Vagina (tissue), 2 donors: Measurements from ENCODE around the gene NFIA. TPM values are rescaled to one million over a fixed set of nuclear protein-coding genes. Genes with fewer than 3 reads are reported as not detected.

Experiments
- DNase-seq, 2 donors: peaks; one replicate each; pipeline ENCODE4 v3.0.0-alpha.2; 2017; ENCODE audit errors: extremely low spot score in 2 of 2
- H3K27ac ChIP-seq: fragments of 200-600 bp; sonication (generic); one replicate; pipeline ENCODE4 v1.5.1; 2019
- H3K27me3 ChIP-seq: fragments of 200-600 bp; sonication (generic); one replicate; pipeline ENCODE4 v1.5.1; 2019
- H3K36me3 ChIP-seq, 2 donors: fragments of 200-600 bp; sonication (generic); one replicate each; pipeline ENCODE4 v1.5.1; 2017 to 2019
- H3K4me1 ChIP-seq: fragments of 200-600 bp; sonication (generic); one replicate; pipeline ENCODE4 v1.5.1; 2019
- H3K4me3 ChIP-seq, 2 donors: fragments of 200-600 bp; sonication (generic); 1 replicate in 1 of 2; 2 replicates in 1 of 2; pipeline ENCODE4 v1.5.1; 2016 to 2019
- H3K9me3 ChIP-seq: fragments of 200-600 bp; sonication (generic); one replicate; pipeline ENCODE4 v1.5.1; 2019
- CTCF ChIP-seq, 3 experiments: fragments of 450-650 bp in 2 of 3; fragments of 200-600 bp in 1 of 3; sonication (generic) in 1 of 3; IDR thresholded peaks; one replicate each; pipeline ENCODE4 v1.5.1; 2017 to 2019; ENCODE audit warnings: antibody characterized with exemption in 3 of 3, mild to moderate bottlenecking in 2 of 3, moderate library complexity in 2 of 3
- POLR2A ChIP-seq, 2 donors: fragments of 450-650 bp; IDR thresholded peaks; one replicate each; pipeline ENCODE4 v1.6.1; 2017; ENCODE audit warnings: antibody characterized with exemption in 2 of 2, mild to moderate bottlenecking in 2 of 2, moderate library complexity in 2 of 2
- POLR2AphosphoS5 ChIP-seq, 2 donors: sonication (generic); formaldehyde crosslinking; IDR thresholded peaks; one replicate each; pipeline ENCODE4 v1.9.0; 2017; ENCODE audit warnings: antibody characterized with exemption in 2 of 2, mild to moderate bottlenecking in 2 of 2, low read depth in 1 of 2; ENCODE audit not compliant: insufficient read depth in 1 of 2
- intact Hi-C: fragments of 100-400 bp; cut with DNase I; formaldehyde crosslinking; loops from one replicate; pipeline ENCODE4 v1.15.1; 2023
- total RNA-seq: library from RNA; depleted of rRNA; stranded (reverse); fragments of >200 nt; gene quantifications from one replicate; pipeline ENCODE4 v1.2.3, GENCODE V29; 2016

NFIA gene
- total RNA-seq, 1 donor from 2014 or later: 59.2 TPM

- Histone ChIP-seq H3K36me3 (no peaks in the 10 kb centered on the region), H3K4me1 (peaks cover 38% of the 10 kb centered on the region), H3K27ac (no peak overlapping the region), H3K9me3 (no peaks in the 10 kb centered on the region), H3K4me3 (no peak overlapping the region), H3K27me3 (no peaks in the 10 kb centered on the region)
- intact Hi-C loops: no loop called here
- DNase-seq: no peak
- no peak for TF ChIP-seq POLR2A (IDR thresholded peaks at IDR 0.05)
- peak in 1 of 2 donors; percentile 17 for TF ChIP-seq POLR2AphosphoS5 (IDR thresholded peaks at IDR 0.05; ENCODE audit: insufficient read depth in 1 of 2, low read depth in 1 of 2)
Measured at GRCh38 chr1:61097317-61097716, 15.0 kb downstream of the NFIA start.

- intact Hi-C loops: no loop called here
- H3K4me1 ChIP-seq: peaks cover 34% of the 10 kb centered on the region
Measured at GRCh38 chr1:61097722-61098121, 15.4 kb downstream of the NFIA start.

GRCh38 chr1:61098333-61098732 is 16.0 kb downstream of the NFIA start:
- TF ChIP-seq POLR2A (IDR thresholded peaks at IDR 0.05): no peak
- TF ChIP-seq POLR2AphosphoS5 (IDR thresholded peaks at IDR 0.05; ENCODE audit: insufficient read depth in 1 of 2, low read depth in 1 of 2): no peak
- no peak for TF ChIP-seq CTCF (IDR thresholded peaks at IDR 0.05)
- no peaks in the 10 kb centered on the region for H3K27me3 ChIP-seq
- no peaks in the 10 kb centered on the region for H3K36me3 ChIP-seq
- no peak overlapping the region for H3K27ac ChIP-seq
- intact Hi-C loops: no loop called here
- H3K4me3 ChIP-seq: no peak overlapping the region
- DNase-seq: no peak
- H3K4me1 ChIP-seq: peaks cover 38% of the 10 kb centered on the region
- no peaks in the 10 kb centered on the region for H3K9me3 ChIP-seq

More at GRCh38 chr1:61097722-61098121, 15.4 kb downstream of the NFIA start:
- H3K27ac ChIP-seq: no peak overlapping the region
- H3K27me3 ChIP-seq: no peaks in the 10 kb centered on the region
- H3K4me3 ChIP-seq: no peak overlapping the region
- no peak for DNase-seq
- no peaks in the 10 kb centered on the region for H3K36me3 ChIP-seq
- no peaks in the 10 kb centered on the region for H3K9me3 ChIP-seq
- no peak for TF ChIP-seq CTCF (IDR thresholded peaks at IDR 0.05)
- TF ChIP-seq POLR2AphosphoS5 (IDR thresholded peaks at IDR 0.05; ENCODE audit: insufficient read depth in 1 of 2, low read depth in 1 of 2): no peak
- TF ChIP-seq POLR2A (IDR thresholded peaks at IDR 0.05): no peak

- intact Hi-C loops: no loop called here
Measured at GRCh38 chr1:61098906-61099437, 16.6 kb downstream of the NFIA start.

GRCh38 chr1:61100578-61100977 is 18.2 kb downstream of the NFIA start:
- Histone ChIP-seq H3K9me3 (no peaks in the 10 kb centered on the region), H3K4me1 (peaks cover 28% of the 10 kb centered on the region), H3K4me3 (no peak overlapping the region), H3K27me3 (no peaks in the 10 kb centered on the region), H3K36me3 (no peaks in the 10 kb centered on the region), H3K27ac (no peak overlapping the region)
- DNase-seq: no peak
- intact Hi-C loops: no loop called here
- TF ChIP-seq POLR2A (IDR thresholded peaks at IDR 0.05) (no peak), POLR2AphosphoS5 (IDR thresholded peaks at IDR 0.05; ENCODE audit: insufficient read depth in 1 of 2, low read depth in 1 of 2) (no peak), CTCF (IDR thresholded peaks at IDR 0.05) (no peak)

More at GRCh38 chr1:61098906-61099437, 16.6 kb downstream of the NFIA start:
- no peaks in the 10 kb centered on the region for H3K27me3 ChIP-seq
- no peak overlapping the region for H3K4me3 ChIP-seq
- no peaks in the 10 kb centered on the region for H3K36me3 ChIP-seq
- TF ChIP-seq POLR2A (IDR thresholded peaks at IDR 0.05) (no peak), CTCF (IDR thresholded peaks at IDR 0.05) (no peak), POLR2AphosphoS5 (IDR thresholded peaks at IDR 0.05; ENCODE audit: insufficient read depth in 1 of 2, low read depth in 1 of 2) (no peak)
- H3K9me3 ChIP-seq: no peaks in the 10 kb centered on the region
- H3K4me1 ChIP-seq: peaks cover 35% of the 10 kb centered on the region
- no peak overlapping the region for H3K27ac ChIP-seq
- no peak for DNase-seq
